GM06990 (cell line): Measurements from ENCODE around the gene BIRC6.

Source experiments
- DNase-seq: peaks from one replicate; pipeline ENCODE4 v3.0.0-alpha.2; 2011; ENCODE audit not compliant: insufficient read length; ENCODE audit errors: extremely low read depth
- H3K27me3 ChIP-seq: replicated peaks from 2 replicates; pipeline ENCODE4 v1.6.0; 2011; ENCODE audit warnings: low read length; ENCODE audit not compliant: control insufficient read depth, insufficient read depth
- H3K36me3 ChIP-seq: 2 replicates; pipeline ENCODE4 v1.5.1; 2011; ENCODE audit warnings: low read length; ENCODE audit not compliant: control insufficient read depth, insufficient read depth
- H3K4me3 ChIP-seq: replicated peaks from 2 replicates; pipeline ENCODE4 v1.5.1; 2011; ENCODE audit warnings: low read depth, mild to moderate bottlenecking, control low read depth, low read length
- TF ChIP-seq, protein P1 (sequence below): IDR thresholded peaks from 2 replicates; pipeline ENCODE4 v1.5.1; 2011; ENCODE audit warnings: low read length, control low read depth, mild to moderate bottlenecking, inconsistent platforms; ENCODE audit not compliant: insufficient read depth, poor library complexity, severe bottlenecking

The BIRC6 gene

DNA sequence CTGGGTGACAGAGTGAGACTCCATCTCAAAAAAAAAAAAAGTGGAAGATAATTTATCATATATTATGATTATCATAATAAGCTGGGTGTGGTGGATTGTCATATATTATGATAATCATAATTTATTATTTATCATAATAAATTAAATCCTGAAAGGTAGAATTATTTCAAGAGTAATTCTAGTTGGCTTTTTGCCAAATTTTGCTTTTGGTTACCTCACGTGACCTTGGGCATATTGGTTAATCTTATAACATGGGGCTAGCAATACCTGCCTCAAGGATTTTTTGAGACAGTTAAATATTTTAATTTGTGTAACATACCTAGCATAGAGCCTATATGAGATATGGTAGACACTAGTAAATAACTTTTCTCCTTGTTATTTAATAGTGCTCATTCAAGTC is 159.7 kb downstream of the BIRC6 start:
- H3K36me3 ChIP-seq = peaks cover 12% of the 10 kb centered on the region
- no peaks in the 10 kb centered on the region for H3K27me3 ChIP-seq
- TF ChIP-seq, protein P1, sequence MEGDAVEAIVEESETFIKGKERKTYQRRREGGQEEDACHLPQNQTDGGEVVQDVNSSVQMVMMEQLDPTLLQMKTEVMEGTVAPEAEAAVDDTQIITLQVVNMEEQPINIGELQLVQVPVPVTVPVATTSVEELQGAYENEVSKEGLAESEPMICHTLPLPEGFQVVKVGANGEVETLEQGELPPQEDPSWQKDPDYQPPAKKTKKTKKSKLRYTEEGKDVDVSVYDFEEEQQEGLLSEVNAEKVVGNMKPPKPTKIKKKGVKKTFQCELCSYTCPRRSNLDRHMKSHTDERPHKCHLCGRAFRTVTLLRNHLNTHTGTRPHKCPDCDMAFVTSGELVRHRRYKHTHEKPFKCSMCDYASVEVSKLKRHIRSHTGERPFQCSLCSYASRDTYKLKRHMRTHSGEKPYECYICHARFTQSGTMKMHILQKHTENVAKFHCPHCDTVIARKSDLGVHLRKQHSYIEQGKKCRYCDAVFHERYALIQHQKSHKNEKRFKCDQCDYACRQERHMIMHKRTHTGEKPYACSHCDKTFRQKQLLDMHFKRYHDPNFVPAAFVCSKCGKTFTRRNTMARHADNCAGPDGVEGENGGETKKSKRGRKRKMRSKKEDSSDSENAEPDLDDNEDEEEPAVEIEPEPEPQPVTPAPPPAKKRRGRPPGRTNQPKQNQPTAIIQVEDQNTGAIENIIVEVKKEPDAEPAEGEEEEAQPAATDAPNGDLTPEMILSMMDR = no peak
- DNase-seq = no peak
- no peak overlapping the region for H3K4me3 ChIP-seq

DNA sequence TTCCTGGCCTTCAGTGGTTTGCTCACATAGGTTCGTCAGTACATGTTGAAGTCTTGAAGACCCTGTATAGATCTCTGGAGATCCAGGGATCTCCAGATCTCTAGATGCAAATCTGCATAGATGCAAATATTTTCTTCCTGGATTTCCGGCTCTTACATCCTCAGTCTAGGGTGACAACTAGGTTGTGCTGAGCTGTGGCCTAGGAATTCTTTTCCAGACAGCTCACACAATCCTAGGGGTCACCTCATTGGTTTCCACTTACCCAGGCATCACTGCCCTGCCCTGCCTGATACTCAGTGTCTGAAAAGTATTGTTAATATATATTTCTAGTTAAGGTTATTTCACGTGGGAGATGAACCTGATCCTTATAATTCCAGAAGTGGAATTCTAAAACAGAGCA is 165.9 kb downstream of the BIRC6 start:
- peaks cover 2% of the 10 kb centered on the region for H3K36me3 ChIP-seq
- TF ChIP-seq, protein P1 = no peak

DNA sequence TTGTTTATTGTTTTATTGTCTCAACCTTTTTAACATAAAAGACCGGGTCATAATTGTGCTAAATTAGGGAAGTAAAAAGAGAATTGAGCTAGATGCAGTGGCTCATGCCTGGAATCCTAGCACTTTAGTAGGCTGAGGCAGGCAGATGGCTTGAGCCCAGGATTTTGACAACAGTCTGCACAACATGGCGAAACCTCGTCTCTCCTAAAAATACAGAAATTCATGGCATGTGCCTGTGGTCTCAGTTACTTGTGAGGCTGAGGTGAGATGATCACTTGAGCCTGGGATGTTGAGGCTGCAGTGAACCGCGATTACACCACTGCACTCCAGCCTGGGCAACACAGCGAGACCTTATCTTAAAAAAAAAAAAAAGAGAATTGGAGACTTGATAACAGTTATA is 166.9 kb downstream of the BIRC6 start:
- Histone ChIP-seq H3K4me3 (no peak overlapping the region), H3K27me3 (no peaks in the 10 kb centered on the region), H3K36me3 (peaks cover 2% of the 10 kb centered on the region)
- DNase-seq = no peak
- TF ChIP-seq, protein P1 = no peak

More for the DNA sequence above, 165.9 kb downstream of the BIRC6 start:
- DNase-seq = no peak
- Histone ChIP-seq H3K4me3 (no peak overlapping the region), H3K27me3 (no peaks in the 10 kb centered on the region)

DNA sequence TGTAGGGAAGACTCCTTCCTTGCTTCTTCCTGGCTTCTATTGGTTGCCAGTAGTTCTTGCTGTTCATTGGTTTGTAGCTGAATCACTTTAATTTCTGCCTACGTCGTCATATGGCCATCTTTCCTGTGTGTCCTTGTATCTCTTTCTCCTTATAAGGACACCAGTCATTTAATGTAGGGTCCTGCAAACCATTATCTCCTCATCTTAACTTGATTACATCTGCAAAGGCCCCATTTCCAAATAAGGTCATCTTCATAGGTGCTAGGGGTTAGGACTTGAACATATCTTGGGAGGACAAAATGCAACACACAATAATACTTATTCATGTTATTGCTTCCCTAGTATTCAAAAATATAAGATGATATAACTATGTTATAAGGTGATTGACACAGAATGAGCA is 175.5 kb downstream of the BIRC6 start:
- Histone ChIP-seq H3K36me3 (peaks cover 2% of the 10 kb centered on the region), H3K27me3 (no peaks in the 10 kb centered on the region), H3K4me3 (no peak overlapping the region)
- TF ChIP-seq, protein P1 = no peak
- no peak for DNase-seq

DNA sequence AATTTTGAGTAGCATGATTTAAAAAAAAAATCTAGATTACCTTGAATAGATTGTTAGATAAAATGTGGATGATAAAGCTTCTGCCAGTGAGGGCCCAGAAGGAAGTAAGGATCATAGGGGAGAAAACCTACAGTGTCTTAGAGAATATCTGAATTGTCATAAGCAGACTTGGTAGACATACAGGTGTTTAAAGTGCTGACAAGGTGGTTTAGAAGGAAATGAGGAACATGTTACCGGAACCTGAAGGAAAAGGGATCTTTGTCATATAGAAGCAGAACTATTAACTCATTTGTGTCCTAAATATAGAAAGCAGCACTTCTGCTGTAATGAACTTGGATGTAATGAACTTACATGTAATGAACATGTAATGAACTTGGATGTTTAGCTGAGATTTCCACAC is 176.1 kb downstream of the BIRC6 start:
- Histone ChIP-seq H3K4me3 (no peak overlapping the region), H3K36me3 (peaks cover 2% of the 10 kb centered on the region), H3K27me3 (no peaks in the 10 kb centered on the region)
- TF ChIP-seq, protein P1 = no peak
- DNase-seq = no peak

DNA sequence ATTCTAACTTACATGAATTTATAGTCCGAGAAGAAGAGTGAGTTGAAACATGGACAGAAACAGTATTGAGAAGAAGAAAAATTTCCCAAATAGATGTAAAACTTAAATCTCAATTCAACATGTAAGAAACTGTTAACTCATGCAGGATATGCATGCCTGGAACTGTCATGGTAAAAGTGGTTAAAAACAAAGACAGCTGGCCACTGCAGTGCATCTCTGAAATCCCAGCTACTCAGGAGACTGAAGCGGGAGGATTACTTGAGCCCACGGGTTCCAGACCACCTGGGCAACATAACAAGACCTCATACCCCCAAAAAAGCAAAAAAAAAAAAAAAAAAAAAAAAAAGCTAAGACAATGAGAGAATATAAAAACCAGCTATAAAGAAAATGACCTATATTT is 178.0 kb downstream of the BIRC6 start:
- H3K4me3 ChIP-seq = no peak overlapping the region
- H3K27me3 ChIP-seq = no peaks in the 10 kb centered on the region
- peaks cover 2% of the 10 kb centered on the region for H3K36me3 ChIP-seq
- no peak for DNase-seq
- TF ChIP-seq, protein P1 = no peak
